ENCODE data around the gene WWOX.

Gene WWOX

DNA sequence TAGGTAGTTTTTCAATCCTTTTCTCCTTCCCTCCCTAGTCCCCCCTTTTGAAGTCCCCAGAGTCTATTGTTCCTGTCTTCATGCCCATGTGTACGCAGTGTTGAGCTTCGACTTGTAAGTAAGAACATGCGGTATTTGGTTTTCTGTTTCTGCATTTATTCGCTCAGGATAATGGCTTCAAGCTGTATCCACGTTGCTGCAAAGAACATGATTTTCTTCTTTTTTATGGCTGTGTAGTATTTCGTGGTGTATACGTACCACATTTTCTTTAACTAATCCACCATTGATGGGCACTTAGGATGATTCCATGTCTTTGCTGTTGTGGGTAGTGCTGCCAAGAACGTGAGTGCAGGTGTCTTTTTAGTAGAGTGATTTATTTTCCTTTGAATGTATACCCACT lies 651.2 kb downstream of the WWOX start:
- no peak for DNase-seq

DNA sequence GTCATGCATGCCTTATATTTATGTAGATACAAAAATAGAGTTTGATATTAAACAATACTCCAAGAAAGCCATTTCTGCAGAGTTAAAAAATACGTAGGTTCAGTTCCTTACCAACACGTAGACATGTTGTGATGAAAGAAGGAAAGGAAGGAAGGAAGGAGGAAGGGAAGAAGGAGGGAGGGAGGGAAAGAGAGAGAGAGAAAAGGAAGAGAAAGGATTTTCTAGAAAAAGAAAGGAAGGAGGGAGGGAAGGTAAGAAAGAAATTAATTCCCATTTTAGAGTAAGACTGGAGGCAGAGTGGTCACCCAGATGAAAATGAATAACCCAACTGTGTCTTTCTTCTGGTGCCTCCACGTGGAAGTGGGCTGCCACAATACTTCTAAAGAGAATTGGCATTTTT lies 652.1 kb downstream of the WWOX start:
- DNase-seq: no peak

DNA sequence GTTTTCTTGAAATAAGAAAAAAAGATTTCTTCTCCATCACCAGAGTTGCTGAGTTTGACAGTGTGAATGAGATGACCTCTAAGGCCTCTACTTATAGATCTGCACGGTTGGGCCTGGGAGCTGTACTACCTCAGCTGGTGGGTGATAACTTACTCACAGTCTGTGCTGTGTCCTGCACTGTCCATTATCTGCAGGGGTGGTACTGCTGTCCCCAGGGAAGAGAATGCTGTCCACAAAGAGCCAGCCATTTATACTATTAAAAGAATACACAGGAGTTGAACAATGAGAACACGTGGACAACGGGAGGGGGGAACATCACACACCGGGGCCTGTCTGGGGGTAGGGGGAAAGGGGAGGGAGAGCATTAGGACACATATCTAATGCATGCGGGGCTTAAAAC lies 655.3 kb downstream of the WWOX start:
- DNase-seq: no peak

DNA sequence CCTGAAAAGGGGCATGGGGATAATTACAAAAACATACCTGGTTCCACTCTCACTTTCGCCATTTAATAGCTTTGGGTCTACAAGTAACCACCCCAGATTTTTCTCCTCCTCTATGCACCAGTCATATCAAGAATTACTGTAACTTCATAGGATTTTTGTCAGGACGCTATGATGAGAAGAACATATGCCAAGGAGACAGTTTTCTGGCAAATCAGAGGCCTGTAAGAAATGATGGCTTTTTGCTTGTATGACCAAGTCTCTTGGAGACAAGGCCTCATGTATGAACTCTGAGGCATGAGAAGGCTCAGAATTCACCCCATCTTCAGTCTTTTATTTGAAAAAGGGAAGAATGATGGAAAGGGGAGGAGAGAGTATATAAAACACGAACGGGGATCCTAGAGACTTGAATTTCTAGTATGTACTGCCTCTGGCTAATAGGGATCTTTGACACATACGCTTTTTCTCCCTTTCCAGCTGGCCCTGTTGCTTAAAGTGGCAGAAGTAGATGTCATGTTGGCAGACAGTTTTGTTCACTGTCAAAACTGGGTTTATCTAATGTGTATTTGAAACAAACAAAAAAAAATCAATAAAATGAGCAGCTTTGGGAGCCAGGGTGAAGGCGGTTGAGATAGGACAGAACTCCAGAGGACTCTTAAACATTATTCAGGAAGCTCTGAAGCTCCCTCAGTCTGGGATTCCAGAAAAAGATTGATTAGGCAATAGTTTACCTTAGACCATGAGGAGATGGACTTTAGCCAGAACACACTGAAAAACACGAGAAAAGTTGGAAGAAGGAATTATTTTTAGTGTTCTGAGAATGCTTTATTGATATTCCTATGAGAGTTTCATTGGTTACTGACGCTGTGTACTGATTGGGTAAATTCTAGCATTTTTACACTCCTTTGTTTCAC lies 656.6 kb downstream of the WWOX start:
- no peak for DNase-seq

DNA sequence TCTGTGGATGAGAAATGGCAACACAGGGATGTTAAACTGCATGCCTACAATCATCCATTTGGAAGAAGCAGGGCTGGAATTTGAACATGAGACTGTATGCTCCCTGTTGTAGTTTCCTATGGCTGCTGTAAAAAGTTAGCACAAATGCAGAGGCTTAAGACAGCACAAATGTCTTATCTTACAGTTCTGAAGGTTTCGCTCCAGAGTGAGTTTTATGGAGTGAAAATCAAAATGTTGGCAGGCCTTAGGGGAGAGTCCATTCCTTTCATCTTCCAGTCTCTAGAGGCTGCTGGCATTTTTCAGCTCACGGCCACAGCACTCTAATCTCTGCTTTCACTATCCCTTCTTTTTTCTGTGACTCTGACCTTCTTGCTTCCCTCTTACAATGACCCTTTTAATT lies 660.1 kb downstream of the WWOX start:
- no peak for DNase-seq

DNA sequence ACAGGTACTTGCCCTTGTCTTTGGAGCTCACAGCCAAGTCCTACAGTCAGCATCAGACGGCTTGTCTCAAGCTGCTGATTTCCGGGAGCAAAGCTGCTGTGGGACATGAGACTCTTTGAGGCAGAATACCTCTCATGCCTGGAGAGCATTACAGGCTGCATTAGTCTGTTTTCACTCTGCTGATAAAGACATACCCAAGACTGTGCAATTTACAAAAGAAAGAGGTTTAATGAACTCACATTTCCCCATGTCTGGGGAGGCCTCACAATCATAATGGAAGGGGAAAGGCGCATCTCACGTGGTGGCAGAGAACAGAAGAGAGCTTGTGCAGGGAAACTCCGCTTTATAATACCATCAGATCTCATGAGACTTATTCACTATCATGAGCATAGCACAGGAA lies 661.2 kb downstream of the WWOX start:
- no peak for DNase-seq

DNA sequence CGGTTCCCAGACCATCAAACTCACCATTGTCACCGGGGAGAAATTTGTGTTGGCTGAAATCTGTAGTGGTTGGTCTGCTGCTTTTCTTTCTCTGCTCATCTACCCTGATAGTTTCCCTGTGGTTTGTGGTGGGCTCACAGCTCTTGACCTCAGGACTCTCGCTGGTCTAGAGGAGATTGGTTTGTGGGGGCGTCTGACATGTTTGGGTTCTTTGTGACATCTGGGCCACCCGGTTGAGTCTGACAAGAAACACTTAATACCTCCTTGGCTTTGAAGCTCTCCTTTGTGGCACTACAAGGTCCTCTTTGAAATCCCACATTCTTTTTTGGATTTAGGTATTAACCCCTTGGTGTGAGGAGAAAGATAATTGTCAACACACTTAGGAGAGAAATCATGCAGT lies 662.0 kb downstream of the WWOX start:
- no peak for DNase-seq

DNA sequence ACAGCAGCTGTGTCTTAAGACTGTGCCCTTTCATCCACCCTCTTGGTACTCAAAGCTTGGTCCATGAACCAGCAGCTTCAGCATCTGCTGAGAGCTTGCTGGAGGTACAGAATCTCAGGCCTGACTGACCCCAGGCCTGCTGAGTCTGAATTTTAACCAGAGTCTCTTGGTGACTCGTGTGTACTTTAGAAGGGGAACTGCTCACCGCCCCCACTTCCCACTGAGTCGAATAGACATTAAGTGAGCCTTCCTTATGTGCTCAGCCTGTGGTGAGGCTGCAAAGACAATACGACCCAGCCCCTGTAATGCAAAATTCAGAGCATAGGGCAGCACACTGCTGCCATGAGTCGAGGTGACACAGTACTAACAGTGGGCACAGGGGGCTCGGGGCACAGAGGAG lies 662.8 kb downstream of the WWOX start:
- DNase-seq: no peak

DNA sequence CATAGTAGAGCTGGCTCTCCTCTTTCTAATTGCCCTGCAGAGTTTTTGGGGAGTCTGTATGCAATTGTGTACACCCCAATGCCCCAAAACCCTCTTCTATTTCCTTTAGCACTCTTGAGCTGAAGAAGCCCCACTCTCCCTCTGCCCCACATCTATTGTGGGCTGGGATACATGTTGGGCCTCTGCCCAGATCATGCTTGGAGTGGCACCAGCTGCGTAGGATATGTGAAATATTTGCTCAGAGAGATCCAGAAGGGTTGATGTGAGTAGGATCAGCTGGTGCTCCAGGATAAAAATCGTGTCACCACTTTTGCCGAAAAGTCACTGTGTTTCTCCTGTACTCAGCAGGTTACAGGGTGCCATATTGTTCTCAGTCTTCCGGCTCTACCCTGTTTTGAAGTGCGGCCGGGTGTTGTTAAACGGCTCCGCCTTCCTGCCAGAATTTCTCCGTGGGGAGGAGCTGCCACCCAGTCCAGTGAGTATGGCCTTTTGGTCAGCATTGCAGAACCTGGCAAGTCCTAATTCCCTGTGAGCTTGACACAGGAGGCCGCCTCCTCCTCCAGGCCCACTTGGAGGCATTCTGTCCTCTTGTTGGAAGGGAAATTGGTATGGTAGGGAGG lies 664.5 kb downstream of the WWOX start:
- no peak for DNase-seq

DNA sequence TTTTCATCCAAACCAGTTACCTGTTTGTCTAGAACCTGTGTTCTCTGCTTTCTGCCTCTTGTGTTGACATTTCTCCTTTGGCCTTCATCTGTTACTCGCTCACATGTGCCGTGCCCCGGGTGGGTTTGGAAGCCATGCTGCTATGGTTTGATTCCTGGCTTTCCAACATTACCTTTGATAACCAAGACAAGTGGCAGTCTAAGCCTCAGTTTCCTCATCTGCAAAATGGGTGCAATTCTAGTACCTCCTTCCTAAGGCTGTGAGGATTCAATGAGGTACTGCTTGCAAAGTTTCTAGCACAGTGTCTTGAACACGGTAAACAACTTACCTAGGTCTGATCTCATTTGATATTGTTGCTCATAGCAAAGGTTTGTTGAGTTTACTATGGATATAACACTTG lies 665.0 kb downstream of the WWOX start:
- no peak for DNase-seq

DNA sequence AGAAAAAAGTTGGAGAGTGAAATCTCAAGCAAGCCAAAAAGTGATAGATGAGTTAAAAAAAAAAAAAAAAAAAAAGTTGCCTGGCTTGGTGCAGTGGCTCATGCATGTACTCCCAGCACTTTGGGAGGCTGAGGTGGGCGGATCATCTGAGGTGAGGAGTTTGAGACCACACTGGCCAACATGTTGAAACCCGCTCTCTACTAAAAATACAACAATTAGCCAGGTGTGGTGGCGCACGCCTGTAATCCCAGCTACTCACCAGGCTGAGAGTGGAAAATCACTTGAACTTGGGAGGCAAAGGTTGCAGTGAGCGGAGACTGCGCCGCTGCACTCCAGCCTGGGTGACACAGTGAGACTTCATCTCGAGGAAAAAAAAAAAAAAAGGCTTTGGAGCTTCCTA lies 668.8 kb downstream of the WWOX start:
- DNase-seq: no peak

DNA sequence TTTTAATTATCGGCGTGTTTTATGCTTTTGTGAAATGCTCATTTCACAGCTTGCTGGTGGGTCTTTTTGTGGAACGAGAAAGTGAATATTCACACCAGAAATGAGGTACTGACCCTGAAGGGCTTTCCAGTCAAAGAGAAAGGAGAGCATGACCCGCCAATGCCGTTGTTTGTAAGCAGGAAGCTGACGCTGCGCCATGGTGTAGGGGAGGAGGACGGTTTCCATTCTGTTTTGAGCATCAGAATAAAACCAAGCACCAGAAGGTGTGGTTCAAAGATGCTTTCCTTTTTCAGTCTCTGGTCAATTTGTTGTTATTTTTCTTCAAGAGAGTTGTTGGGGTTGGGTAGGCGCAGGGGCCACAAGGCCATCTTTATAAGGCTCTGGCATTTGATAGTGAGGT lies 669.3 kb downstream of the WWOX start:
- DNase-seq: no peak

DNA sequence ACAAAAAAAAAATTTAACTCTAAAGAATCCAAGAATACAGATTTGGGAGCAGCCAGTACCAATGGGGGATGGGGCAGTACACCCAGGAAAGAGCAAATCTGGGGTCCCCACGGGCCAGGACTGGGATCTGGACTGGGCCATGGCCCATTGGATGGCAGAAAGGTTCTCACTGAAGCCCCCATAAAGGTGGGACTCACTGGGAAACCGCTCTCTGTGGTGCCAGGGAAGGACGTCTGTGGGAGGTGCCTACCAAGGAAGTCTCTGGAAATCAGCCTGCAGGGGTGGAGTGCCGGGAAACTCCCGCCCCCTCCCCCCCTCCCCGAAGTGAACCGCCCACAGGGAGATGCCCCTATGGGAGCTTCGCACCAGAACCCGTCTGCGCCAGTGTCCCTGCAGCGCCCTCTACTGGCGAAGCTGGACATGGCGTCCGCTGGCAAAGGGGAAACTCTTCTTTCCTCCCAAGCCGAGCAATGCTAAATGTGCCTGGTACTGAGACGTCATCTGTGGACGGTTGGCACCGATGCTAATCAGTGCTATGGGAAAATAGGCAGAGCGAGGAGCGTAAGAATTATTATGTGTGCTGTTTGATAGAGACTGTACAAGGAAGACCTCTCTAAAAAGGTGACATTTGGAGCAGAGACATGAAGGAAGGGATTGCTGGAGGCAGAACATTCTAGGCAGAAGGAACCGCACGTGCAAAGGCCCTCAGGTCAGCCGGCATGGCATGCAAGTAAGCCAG lies 671.1 kb downstream of the WWOX start:
- DNase-seq: peak in 1 of 2 donors; percentile 13

DNA sequence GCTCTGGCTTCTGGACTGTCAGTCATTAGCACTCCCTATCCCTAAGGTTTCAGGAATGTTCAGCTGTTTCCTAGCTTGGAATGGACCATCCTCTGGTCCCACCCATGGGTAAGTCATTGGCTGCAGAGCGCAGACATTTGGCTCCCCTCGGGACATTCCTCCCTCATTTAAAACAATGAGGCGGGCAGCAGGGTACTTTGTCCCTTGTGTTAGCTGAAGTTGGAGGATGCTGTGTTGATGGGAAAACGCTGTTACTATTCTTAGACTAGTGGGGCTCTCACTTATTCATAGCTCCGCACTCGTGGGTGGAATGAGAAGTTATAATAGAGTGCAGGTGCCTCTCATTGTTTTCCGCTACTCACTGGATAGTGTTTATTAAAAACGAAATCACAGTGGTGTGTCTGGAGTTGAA lies 673.8 kb downstream of the WWOX start:
- DNase-seq: no peak

DNA sequence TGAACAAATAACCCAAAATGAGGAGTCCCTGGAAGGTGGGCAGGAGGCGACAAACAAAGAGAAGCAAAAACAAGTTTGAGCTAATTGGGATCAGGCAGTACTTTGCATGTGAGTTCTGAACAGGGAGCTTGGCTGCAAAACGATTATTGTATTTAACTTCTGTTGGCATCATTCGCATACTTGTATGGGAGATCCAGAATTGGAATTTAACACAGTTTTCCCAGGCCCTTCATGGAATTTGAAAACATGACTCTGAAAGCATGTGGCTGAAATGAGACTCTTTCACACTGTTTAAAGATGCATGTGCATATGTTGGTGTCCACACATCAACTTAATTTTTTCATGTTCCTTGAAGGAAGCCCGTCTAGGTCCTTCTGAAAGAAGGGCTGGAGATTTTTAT lies 674.3 kb downstream of the WWOX start:
- DNase-seq: no peak

DNA sequence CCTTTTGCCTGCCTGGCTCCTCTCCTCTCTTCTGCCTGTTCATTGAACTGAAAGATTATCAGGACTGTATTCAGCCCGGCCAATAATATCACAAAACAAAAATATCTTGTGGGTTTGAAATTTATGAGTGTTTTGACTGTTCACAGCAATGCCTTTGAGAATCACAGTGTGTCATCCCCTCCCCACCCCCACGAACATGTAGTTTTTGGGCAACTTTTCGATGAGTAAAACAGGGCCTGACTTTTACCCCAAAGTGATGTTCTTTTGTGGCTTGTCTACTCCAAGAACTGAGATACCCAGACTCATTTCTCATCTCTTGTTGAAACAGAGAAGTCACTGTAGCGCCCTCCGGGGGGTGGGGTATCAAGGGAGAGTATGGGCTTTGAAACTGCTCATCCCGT lies 675.7 kb downstream of the WWOX start:
- no peak for DNase-seq

DNA sequence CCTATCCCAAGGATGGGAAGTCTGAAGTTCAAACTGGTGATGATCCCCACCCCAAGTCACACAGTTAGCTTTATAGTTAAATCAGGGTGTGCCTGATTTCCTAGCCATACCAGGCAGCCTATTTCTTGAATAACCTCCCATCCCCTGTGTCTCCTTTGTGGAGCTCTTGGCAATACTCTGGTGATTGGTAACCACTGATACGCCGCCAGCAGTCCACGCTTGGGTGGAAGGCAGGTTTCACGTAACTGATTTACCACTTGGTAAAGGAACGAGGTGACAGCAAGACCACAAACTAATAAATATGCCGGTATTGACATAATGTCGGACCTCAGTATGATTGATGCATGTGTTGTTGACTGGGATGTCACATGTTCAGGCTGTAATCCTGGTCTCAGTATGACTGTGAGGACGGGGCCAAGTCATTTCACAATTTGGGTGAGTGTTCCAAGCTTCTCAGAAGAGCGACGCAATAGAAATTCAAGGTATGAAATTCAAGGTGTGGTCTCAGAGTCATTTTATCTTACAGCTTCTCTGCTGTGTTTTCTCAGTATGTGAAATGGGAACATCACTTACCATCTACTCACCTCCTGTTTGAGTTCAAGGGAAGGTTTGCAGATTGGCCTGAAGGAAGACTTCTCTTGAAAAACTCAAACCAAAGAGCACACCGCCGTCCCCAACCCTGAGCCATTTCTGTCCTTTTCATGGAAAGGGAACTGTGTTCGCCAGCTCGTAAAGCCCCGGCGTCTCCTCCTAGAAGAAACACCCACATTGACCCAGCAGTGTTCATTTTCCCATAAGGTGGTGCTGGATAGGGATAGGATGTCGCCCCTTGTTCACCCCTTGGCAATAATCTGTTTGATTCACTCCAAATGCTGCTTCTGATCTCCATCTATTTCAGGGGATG lies 678.9 kb downstream of the WWOX start:
- no peak for DNase-seq

DNA sequence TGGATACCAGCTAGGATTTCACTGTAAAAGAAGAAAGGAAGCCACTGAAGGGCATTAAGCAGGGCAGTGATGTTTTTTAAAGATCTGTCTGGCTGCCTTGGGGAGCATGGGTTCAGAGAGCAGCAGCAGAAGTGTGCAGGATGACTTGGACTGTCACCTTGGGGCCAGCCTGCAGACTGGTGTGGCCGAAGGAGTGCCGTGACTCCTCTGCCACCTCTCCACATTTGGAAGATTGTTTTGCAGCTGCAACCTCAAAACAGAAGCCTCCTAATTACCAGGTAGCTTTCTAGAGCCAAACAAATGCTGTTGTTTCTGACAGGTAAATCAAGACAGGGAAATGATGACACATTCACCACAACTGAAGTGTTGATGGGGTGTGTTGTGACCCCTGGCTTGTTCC lies 681.4 kb downstream of the WWOX start:
- DNase-seq: no peak

DNA sequence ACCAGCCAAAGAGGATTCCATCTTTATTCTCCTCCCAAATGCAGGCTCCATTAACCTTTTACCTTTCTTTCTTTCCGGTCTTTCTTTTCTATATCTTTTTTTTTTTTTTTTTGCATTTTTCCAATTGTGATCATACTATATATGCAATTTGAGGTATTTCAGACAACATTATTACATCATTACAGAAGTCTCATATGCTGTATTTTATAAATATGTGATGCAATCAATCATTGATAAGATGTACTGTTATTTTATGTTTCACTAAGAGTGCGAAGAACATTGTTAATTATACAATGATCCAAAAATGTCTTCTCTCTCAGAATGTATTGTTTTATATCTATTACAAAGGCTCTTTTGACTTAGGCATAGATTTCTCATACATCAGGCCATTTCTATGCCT lies 683.1 kb downstream of the WWOX start:
- no peak for DNase-seq

DNA sequence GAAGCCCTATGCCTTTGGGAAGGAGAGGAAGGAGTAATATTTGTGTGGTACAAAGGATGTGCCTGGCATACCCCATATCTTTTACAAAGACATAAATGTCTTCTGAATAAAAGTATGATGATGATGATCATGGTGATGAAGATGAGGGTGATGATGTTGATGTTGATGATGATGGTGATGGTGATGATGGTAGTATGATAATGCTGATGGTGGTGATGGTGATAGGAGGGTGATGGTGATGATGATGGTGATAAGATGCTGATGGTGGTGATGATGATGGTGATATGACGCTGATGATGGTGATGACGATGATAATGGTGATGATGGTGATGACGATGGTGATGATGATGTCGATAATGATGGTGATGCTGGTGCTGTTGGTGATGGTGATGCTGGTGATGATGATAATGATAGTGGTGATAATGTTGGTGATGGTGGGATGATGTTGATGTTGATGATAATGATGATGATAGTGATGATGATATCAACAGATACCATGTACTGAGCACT lies 684.2 kb downstream of the WWOX start:
- DNase-seq: no peak

DNA sequence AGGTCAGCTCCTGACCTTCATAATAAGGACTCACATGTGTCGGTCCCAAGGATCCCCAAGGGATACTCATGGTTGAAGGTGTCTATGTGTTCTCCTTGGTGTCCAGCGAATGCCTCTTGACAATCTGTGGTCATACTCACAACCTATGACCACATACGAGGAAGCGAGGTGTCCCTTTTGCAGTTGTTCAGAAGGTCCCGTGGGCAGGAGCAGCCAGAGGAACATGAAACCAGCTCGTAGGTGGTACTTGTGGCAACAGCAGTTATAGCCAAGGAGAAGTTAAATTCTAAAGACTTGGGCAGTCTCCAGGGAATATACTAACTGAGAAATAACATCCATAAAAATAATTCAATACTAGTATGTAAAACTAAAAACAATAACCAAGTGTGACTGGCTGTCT lies 685.3 kb downstream of the WWOX start:
- no peak for DNase-seq

DNA sequence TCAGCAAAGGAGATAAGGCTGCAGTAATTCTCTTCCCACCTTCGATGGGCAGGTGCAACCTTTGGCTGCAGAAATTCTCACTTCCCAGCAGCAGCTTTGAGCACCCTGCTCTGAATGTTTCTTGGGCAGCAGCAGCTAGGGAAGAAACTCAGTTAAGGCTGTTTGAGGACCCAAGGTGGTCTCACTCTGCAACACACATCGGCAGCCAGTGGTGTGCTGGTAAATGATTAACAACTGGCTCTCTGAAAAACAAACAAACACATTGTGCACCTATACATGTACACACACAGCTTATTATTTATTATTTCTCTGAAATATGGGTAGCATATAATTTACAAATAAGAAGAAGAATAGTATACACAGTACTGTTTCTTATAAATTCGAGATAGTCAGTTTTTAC lies 685.8 kb downstream of the WWOX start:
- no peak for DNase-seq

DNA sequence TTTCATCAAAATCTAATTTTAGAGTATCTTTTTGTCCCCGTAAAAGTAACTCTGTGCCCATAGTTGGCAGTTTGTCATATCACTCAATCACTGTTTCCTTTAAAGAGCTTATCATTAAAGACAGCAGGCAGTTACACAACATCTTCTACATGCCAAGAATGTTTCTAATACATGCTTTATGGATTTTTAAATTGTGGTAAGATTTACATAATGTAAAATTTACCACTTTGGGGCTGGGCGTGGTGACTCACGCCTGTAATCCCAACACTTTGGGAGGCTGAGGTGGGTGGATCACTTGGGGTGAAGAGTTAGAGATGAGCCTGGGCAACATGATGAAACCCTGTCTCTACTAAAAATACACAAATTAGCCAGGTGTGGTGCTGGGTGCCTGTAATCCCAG lies 687.2 kb downstream of the WWOX start:
- no peak for DNase-seq

Measured in bone marrow (tissue), 2 donors.